ENCODE results near the gene CBLL1.

CBLL1 gene

GRCh38 chr7:107742678-107743566 lies 1.0 kb upstream of the CBLL1 start:
- peak; percentile 17 to 19 for DNase-seq (ENCODE audit: low read depth in 2 of 2, low spot score in 1 of 2)

GRCh38 chr7:107744345-107744750 lies 406 bp downstream of the CBLL1 start:
- DNase-seq (ENCODE audit: low read depth in 2 of 2, low spot score in 1 of 2), result no peak

- DNase-seq (ENCODE audit: low read depth in 2 of 2, low spot score in 1 of 2), result no peak
Observed at GRCh38 chr7:107746006-107746405, 2.1 kb downstream of the CBLL1 start.

GRCh38 chr7:107751113-107751512 lies 7.2 kb downstream of the CBLL1 start:
- no peak for DNase-seq (ENCODE audit: low read depth in 2 of 2, low spot score in 1 of 2)

GRCh38 chr7:107754642-107755041 lies 10.7 kb downstream of the CBLL1 start:
- DNase-seq (ENCODE audit: low read depth in 2 of 2, low spot score in 1 of 2), result no peak

- DNase-seq (ENCODE audit: low read depth in 2 of 2, low spot score in 1 of 2), result no peak
Observed at GRCh38 chr7:107758667-107759066, 14.7 kb downstream of the CBLL1 start.

DNA sequence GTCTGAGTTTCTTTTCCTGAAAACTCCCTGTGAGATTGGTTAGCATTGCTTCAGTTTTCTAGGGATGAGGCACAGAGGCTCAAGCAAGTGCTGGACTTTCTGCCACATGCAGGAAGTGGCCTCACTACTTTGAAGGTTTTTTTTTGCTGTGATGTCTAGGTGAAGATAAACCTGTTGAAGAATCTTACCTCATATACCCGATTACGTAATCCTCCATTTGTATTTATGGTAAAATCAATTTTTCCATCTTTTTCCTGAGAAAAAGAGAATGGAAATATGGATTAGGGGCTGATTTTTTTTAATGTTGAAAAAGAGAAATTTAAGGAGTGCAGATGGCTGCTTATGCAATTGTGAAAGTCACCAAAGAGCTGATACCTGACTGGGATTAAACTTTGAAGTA lies 23.4 kb downstream of the CBLL1 start:
- DNase-seq (ENCODE audit: low read depth in 2 of 2, low spot score in 1 of 2), result no peak

DNA sequence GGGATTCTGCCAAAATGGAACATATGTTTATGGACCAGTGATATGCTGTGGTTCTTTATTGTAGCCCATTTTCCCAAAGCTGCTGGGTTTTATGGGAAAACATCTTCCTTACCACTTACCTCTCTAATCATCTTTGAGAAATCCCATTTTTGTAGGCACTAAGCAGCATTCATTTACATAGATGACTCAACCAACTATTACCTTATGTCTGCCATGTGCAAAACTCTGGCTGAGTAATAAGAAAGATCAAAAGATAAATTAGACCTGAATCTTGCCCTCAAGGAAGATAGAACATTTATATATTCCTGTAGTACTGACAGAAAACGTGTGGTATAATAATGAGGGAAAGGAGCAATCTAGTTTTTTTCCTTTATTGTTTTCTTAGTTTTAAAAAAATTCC lies 24.3 kb downstream of the CBLL1 start:
- DNase-seq (ENCODE audit: low read depth in 2 of 2, low spot score in 1 of 2), result no peak

DNA sequence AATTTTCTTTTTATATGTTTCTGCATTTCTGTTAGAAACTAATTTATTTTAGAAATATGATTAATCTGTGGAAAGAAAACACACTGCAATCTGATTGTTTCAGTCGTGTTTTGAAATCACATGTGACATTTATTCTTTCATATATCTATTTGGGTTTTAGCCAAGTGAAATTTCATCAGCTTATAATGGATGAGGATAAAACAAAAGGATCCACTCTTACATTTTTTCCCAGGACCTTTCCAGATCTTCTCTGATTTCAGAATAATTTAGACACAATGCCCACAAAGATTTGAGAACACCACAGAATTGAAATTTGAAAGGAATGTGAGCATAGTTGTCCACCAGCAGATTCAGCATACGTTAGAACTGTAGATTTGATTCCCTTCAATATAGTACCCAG lies 29.1 kb downstream of the CBLL1 start:
- DNase-seq (ENCODE audit: low read depth in 2 of 2, low spot score in 1 of 2), result no peak

DNA sequence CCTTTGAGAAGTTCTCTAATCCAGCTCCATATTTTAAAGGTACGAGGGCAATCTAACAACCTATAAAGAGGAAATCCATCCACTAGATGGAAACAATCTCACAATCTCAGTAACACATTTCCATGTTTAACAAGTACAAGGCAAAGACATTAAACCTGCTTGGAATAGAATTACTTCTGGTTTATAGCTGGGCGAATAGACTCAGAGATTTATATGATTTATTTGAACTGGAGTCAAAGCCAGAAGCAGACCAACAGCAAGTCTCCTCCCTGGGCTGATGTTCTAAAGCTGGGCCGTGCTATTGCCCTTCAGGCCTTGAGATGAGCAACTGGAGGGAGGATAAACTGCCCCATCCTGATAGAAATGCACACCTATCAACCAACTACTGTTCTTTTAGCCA lies 33.8 kb downstream of the CBLL1 start:
- no peak for DNase-seq (ENCODE audit: low read depth in 2 of 2, low spot score in 1 of 2)

GRCh38 chr7:107778283-107778682 lies 34.3 kb downstream of the CBLL1 start:
- DNase-seq (ENCODE audit: low read depth in 2 of 2, low spot score in 1 of 2), result no peak

DNA sequence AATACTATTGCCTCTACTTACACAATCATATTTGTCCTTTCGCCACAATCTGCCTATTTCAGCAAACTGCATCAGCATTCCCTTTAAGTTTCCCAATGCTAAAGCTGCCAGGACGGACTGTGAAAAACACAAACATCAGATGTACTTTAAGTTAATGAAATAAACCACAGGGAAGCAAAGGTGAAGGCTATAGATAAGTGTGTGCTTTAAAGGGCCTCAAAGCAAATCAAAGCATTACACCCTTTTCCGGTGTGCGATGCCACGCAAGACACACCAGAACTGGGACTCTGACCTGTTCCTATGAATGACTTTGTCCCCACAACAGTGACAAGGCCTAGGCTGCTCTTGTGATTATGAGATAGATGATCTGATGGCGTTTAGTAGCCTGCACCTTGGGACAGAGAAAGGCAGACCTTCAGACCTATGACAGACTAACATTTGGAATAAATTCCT lies 35.7 kb downstream of the CBLL1 start:
- DNase-seq (ENCODE audit: low read depth in 2 of 2, low spot score in 1 of 2), result no peak

- DNase-seq (ENCODE audit: low read depth in 2 of 2, low spot score in 1 of 2), result no peak
Observed at GRCh38 chr7:107782374-107782773, 38.4 kb downstream of the CBLL1 start.

- DNase-seq (ENCODE audit: low read depth in 2 of 2, low spot score in 1 of 2), result no peak
Observed at GRCh38 chr7:107783648-107784047, 39.7 kb downstream of the CBLL1 start.

- no peak for DNase-seq (ENCODE audit: low read depth in 2 of 2, low spot score in 1 of 2)
Observed at GRCh38 chr7:107785170-107785569, 41.2 kb downstream of the CBLL1 start.

DNA sequence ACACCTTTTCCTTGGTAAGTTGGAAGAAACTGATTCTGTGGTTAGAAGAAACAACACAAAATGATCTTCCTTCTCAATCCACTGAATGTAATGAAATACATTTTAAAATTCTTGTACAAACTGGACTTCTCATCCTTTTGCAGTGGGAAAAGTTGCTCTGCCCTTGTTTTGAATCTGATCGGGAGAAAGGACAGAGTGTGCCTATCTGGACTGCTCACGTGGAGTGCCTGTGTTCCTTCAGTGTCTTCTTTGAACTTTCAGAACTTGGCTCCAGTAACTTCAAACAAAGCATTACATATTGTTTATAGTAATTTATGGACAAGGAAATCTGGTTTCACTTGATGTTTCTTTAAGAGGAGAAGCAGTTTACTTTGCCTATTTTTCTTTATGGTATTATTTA lies 42.0 kb downstream of the CBLL1 start:
- no peak for DNase-seq (ENCODE audit: low read depth in 2 of 2, low spot score in 1 of 2)

DNA sequence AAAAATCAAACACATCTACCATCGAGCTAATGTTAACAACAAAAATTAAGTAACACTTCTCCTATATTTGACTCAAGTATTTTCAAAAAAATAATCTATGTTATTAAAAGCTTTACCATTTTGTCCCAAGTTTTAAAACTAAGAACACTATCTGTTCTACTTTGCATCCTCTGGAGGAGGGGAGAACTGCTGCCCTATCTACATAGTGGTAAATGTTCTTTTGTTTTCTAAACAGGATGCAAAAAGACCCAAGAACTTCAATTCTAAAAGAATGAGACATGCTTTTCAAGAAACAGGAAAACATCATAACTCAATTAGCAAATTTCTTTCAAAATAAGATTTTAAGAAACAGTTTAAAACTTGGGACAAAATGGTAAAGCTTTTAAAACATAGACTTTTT lies 44.3 kb downstream of the CBLL1 start:
- no peak for DNase-seq (ENCODE audit: low read depth in 2 of 2, low spot score in 1 of 2)

GRCh38 chr7:107788662-107789061 lies 44.7 kb downstream of the CBLL1 start:
- no peak for DNase-seq (ENCODE audit: low read depth in 2 of 2, low spot score in 1 of 2)

DNA sequence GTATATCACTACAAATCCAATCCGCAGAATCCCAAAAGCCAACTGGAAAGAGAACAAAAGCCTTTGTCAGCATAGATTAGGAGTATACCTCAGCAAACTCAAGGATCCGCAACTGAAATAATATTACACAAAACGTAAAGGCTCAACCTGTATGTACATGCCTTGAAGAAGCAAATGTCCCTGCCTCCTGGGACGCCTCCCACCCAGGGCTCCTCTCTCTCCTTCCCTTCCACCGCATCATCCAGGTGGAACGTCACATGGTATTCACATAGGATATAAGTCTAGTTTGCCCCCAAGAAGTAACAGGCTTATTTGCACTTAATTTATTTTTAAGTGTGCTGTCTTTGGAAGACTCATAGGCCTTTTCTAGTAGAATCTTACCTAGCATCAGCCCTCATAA lies 45.7 kb downstream of the CBLL1 start:
- no peak for DNase-seq (ENCODE audit: low read depth in 2 of 2, low spot score in 1 of 2)

GRCh38 chr7:107792364-107792763 lies 48.4 kb downstream of the CBLL1 start:
- DNase-seq (ENCODE audit: low read depth in 2 of 2, low spot score in 1 of 2), result no peak

- no peak for DNase-seq (ENCODE audit: low read depth in 2 of 2, low spot score in 1 of 2)
Observed at GRCh38 chr7:107799647-107800264, 55.8 kb downstream of the CBLL1 start.

- DNase-seq (ENCODE audit: low read depth in 2 of 2, low spot score in 1 of 2), result no peak
Observed at GRCh38 chr7:107803009-107803610, 59.2 kb downstream of the CBLL1 start, which contains the start of gene SLC26A3. Gene SLC26A3, minus strand, starts transcription at chr7:107803223. Its CDS starts 8,714 bp downstream, at chr7:107794509.
